Natural killer cell (primary cell): Measurements from ENCODE around the gene ARHGAP6. TPM values are rescaled to one million over a fixed set of nuclear protein-coding genes. Genes with fewer than 3 reads are reported as not detected.
"Not testable (repeated sequence)": the region's sequence is repeated elsewhere in the genome, so short reads cannot be mapped to it uniquely, and the experiment has no call there.

Experiments
- ATAC-seq, 3 donors: fragments of 150-1000 bp in 2 of 3; fragments of 200-7000 bp in 1 of 3; cut with Tn5 transposase; 1 replicate in 1 of 3; 2 replicates in 2 of 3; pipeline ENCODE4 v1.10.0; 2021; ENCODE audit warnings: mild to moderate bottlenecking in 2 of 3, moderate library complexity in 2 of 3
- DNase-seq, 2 donors: peaks; one replicate each; pipeline versions ENCODE4 v3.0.0 to v3.0.0-alpha.2; 2013 to 2021; ENCODE audit warnings: mixed read lengths in 1 of 2
- H3K27ac ChIP-seq: one replicate; pipeline ENCODE4 v1.5.1; 2013; ENCODE audit warnings: mild to moderate bottlenecking, low read length
- H3K27me3 ChIP-seq: one replicate; pipeline ENCODE4 v1.6.1; 2013; ENCODE audit warnings: low read length; ENCODE audit not compliant: control insufficient read depth, insufficient read depth
- H3K36me3 ChIP-seq: one replicate; pipeline ENCODE4 v1.6.1; 2013; ENCODE audit warnings: low read length; ENCODE audit not compliant: control insufficient read depth, insufficient read depth
- H3K4me1 ChIP-seq: one replicate; pipeline ENCODE4 v1.6.1; 2013; ENCODE audit warnings: low read length; ENCODE audit not compliant: control insufficient read depth, insufficient read depth
- H3K4me3 ChIP-seq: one replicate; pipeline ENCODE4 v1.5.1; 2013; ENCODE audit warnings: low read length
- H3K9me3 ChIP-seq: one replicate; pipeline ENCODE4 v1.6.1; 2013; ENCODE audit warnings: low read length; ENCODE audit not compliant: control insufficient read depth, insufficient read depth
- H3K27ac Mint-ChIP-seq, 2 donors: one replicate each; pipeline ENCODE4 v1.8.0; 2022; ENCODE audit warnings: mild to moderate bottlenecking in 2 of 2, mixed read lengths in 2 of 2, moderate library complexity in 1 of 2
- H3K27me3 Mint-ChIP-seq, 2 donors: one replicate each; pipeline ENCODE4 v1.8.0; 2022; ENCODE audit warnings: low read depth in 2 of 2, mixed read lengths in 2 of 2
- H3K36me3 Mint-ChIP-seq: one replicate; pipeline ENCODE4 v1.8.0; 2022; ENCODE audit warnings: mixed read lengths
- H3K4me1 Mint-ChIP-seq, 2 donors: one replicate each; pipeline ENCODE4 v1.8.0; 2022; ENCODE audit warnings: mixed read lengths in 2 of 2
- H3K4me3 Mint-ChIP-seq: one replicate; pipeline ENCODE4 v1.8.0; 2022; ENCODE audit warnings: mild to moderate bottlenecking, moderate library complexity, mixed read lengths
- H3K9me3 Mint-ChIP-seq, 2 donors: one replicate each; pipeline ENCODE4 v1.8.0; 2022; ENCODE audit warnings: mixed read lengths in 2 of 2
- WGBS: methylation state at CpG from one replicate; pipeline ENCODE4 v1.1.7; 2013; ENCODE audit warnings: missing lambda C conversion rate; ENCODE audit not compliant: insufficient coverage; 5-methylcytosine and 5-hydroxymethylcytosine counted together
- intact Hi-C: fragments of 100-400 bp; cut with micrococcal nuclease; formaldehyde crosslinking; loops from one replicate; pipeline ENCODE4 v1.14.2; 2022
- total RNA-seq, 4 donors: library from RNA; stranded (reverse); fragments of 120-200 nt in 1 of 4; gene quantifications; one replicate each; pipeline versions ENCODE4 v1.2.3 to v1.2.4, GENCODE V29; 2013 to 2022
- TF ChIP-seq, protein P1 (sequence below): fragments of 200-600 bp; IDR thresholded peaks from one replicate; pipeline ENCODE4 v1.8.0; 2022; ENCODE audit warnings: antibody characterized with exemption

ARHGAP6 gene
- total RNA-seq, 3 donors from 2014 or later (not counting 1 experiment from before 2014, with no cell fraction given), result 0.32 to 1.9 (median 1.8) TPM

DNA sequence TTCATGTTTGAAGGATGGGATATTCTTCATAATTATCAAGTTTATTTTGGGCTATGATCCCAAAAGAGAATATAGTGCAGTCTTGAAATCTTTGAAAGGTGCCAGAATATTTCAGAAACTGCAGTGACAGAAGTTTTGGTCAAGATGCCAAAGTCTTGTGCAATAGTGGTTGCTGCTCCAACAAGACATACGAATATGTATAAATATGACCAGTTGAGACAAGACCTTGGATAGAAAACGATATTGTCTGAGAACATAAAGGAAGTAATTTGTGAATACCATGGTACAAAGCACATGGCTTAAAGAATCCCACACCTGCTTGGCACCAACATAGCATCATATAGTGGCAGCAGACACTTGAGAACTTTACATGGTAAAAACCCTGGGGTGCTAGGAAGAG lies 421.1 kb downstream of the ARHGAP6 start:
- TF ChIP-seq, protein P1, sequence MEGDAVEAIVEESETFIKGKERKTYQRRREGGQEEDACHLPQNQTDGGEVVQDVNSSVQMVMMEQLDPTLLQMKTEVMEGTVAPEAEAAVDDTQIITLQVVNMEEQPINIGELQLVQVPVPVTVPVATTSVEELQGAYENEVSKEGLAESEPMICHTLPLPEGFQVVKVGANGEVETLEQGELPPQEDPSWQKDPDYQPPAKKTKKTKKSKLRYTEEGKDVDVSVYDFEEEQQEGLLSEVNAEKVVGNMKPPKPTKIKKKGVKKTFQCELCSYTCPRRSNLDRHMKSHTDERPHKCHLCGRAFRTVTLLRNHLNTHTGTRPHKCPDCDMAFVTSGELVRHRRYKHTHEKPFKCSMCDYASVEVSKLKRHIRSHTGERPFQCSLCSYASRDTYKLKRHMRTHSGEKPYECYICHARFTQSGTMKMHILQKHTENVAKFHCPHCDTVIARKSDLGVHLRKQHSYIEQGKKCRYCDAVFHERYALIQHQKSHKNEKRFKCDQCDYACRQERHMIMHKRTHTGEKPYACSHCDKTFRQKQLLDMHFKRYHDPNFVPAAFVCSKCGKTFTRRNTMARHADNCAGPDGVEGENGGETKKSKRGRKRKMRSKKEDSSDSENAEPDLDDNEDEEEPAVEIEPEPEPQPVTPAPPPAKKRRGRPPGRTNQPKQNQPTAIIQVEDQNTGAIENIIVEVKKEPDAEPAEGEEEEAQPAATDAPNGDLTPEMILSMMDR, result no peak
- no peaks in the 10 kb centered on the region for H3K36me3 ChIP-seq
- WGBS, result 80% methylated on average over 1 of the region's 2 CpGs
- no peaks in the 10 kb centered on the region for H3K9me3 ChIP-seq
- H3K27ac ChIP-seq, result no peak overlapping the region
- Mint-ChIP-seq H3K36me3 (no peaks in the 10 kb centered on the region), H3K4me3 (no peak overlapping the region), H3K4me1 (no peaks in the 10 kb centered on the region), H3K27me3 (no peaks in the 10 kb centered on the region), H3K9me3 (peaks cover 0 to 5% of the 10 kb centered on the region in 2 donors), H3K27ac (no peak overlapping the region)
- no peaks in the 10 kb centered on the region for H3K27me3 ChIP-seq
- intact Hi-C loops, result no loop called here
- DNase-seq (no peak), ATAC-seq (no peak)
- no peak overlapping the region for H3K4me3 ChIP-seq
- H3K4me1 ChIP-seq, result no peaks in the 10 kb centered on the region

DNA sequence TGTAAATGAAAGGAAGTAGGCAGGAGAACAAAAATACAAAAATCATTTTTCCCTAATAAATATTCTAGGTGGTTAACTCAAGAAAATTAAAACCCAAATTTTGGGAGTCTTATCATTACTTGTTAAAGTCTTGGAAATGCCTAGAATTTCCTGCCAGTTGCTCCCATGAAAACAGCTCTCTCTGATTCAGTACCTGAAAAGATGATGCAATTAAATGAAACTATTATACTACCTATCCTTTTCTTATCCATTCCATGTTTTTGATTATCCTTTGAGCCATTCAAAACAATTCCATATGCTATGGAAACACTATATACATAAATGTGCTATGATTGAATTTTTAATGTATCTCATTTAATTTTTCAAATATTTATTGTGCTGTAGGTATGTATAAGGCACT lies 423.0 kb downstream of the ARHGAP6 start:
- intact Hi-C loops, result no loop called here
- Mint-ChIP-seq H3K36me3 (no peaks in the 10 kb centered on the region), H3K9me3 (peaks cover 0 to 5% of the 10 kb centered on the region in 2 donors), H3K4me1 (no peaks in the 10 kb centered on the region), H3K27ac (no peak overlapping the region), H3K27me3 (no peaks in the 10 kb centered on the region), H3K4me3 (no peak overlapping the region)
- TF ChIP-seq, protein P1, result no peak
- H3K4me3 ChIP-seq, result no peak overlapping the region
- H3K36me3 ChIP-seq, result no peaks in the 10 kb centered on the region
- DNase-seq, result no peak
- no peaks in the 10 kb centered on the region for H3K9me3 ChIP-seq
- no peaks in the 10 kb centered on the region for H3K4me1 ChIP-seq
- ATAC-seq, result no peak
- H3K27ac ChIP-seq, result no peak overlapping the region
- no peaks in the 10 kb centered on the region for H3K27me3 ChIP-seq

DNA sequence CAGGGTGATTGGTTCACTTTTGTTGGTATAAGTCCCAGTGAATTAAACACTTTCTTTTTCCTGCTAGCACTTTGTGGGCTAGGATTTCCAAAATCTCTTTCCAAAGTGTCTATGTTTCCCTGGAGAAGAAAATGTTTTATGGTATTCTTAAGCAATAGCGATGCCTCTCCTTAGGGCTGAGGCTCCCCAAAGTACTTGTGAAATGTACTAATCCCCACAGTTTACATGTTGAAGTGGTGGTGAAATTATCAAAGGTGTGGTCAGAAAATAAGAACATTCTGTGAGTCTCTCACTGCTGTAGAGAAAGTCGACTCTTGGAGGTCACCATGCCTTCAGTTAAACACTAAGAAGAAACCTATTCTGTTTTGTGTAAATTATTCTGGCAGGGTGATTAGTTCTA lies 424.0 kb downstream of the ARHGAP6 start:
- intact Hi-C loops, result no loop called here

DNA sequence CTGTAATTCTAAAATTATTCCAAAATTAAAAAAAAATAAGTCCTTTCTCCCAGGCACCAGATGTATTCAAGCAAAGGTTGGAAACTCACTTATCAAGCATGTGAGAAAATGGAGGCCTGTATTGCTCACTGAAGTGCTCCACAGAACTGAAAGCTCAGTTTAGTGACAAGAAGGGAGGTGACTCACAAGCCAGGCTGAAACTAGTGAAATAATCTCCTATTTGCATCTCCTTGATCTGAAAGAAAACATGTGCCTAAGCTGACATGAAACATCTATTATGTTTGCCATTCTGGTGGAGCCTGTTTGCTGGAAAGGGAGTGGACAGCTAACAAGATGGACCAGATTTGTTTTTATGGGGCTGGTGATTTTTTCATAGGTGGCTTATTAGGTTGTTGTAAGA lies 426.5 kb downstream of the ARHGAP6 start:
- no peak overlapping the region for H3K27ac ChIP-seq
- H3K27ac Mint-ChIP-seq, result no peak overlapping the region
- H3K27me3 Mint-ChIP-seq, result no peaks in the 10 kb centered on the region
- no peaks in the 10 kb centered on the region for H3K27me3 ChIP-seq
- no peaks in the 10 kb centered on the region for H3K36me3 ChIP-seq
- intact Hi-C loops, result no loop called here
- no peak overlapping the region for H3K4me3 Mint-ChIP-seq
- H3K4me3 ChIP-seq, result no peak overlapping the region
- H3K9me3 Mint-ChIP-seq, result peaks cover 0 to 2% of the 10 kb centered on the region in 2 donors
- ATAC-seq, result no peak
- H3K4me1 ChIP-seq, result no peaks in the 10 kb centered on the region
- TF ChIP-seq, protein P1, result no peak
- no peak for DNase-seq
- H3K4me1 Mint-ChIP-seq, result no peaks in the 10 kb centered on the region
- no peaks in the 10 kb centered on the region for H3K36me3 Mint-ChIP-seq
- H3K9me3 ChIP-seq, result no peaks in the 10 kb centered on the region

More for the DNA sequence above, 424.0 kb downstream of the ARHGAP6 start:
- Mint-ChIP-seq H3K27ac (no peak overlapping the region), H3K27me3 (no peaks in the 10 kb centered on the region), H3K4me3 (no peak overlapping the region), H3K9me3 (peaks cover 0 to 5% of the 10 kb centered on the region in 2 donors), H3K4me1 (no peaks in the 10 kb centered on the region), H3K36me3 (no peaks in the 10 kb centered on the region)
- ATAC-seq, result no peak
- Histone ChIP-seq H3K27ac (no peak overlapping the region), H3K4me3 (no peak overlapping the region), H3K36me3 (no peaks in the 10 kb centered on the region), H3K4me1 (no peaks in the 10 kb centered on the region), H3K9me3 (no peaks in the 10 kb centered on the region), H3K27me3 (no peaks in the 10 kb centered on the region)
- no CpG with 5 or more reads among the region's 2 CpGs for WGBS
- TF ChIP-seq, protein P1, result no peak
- no peak for DNase-seq

DNA sequence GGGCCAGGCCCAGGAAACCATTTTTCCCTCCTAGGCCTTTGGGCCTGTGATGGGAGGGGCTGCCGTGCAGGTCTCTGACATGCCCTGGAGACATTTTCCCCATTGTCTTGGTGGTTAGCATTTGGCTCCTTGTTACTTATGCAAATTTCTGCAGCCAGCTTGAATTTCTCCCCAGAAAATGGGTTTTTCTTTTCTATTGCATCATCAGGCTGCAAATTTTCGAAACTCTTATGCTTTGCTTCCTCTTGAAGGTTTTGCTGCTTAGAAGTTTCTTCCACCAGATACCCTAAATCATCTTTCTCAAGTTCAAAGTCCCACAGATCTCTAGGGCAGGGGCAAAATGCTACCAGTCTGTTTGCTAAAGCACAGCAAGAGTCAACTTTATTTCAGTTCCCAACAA lies 430.3 kb downstream of the ARHGAP6 start:
- H3K4me1 Mint-ChIP-seq, intact Hi-C loops, ATAC-seq: not testable (repeated sequence)

More for the DNA sequence above, 430.3 kb downstream of the ARHGAP6 start:
- not testable (repeated sequence) for H3K27ac ChIP-seq, H3K9me3 Mint-ChIP-seq, H3K9me3 ChIP-seq, H3K36me3 ChIP-seq, H3K27me3 ChIP-seq, H3K27ac Mint-ChIP-seq, H3K4me1 ChIP-seq, H3K36me3 Mint-ChIP-seq, H3K4me3 ChIP-seq, H3K27me3 Mint-ChIP-seq, DNase-seq, H3K4me3 Mint-ChIP-seq
- 95% methylated on average over 2 of the region's 2 CpGs for WGBS
